NCI-H345 (cell line): Measurements from ENCODE around the gene PNPLA7.
A peak's percentile ranks its signal among the peaks of the same experiment; 100 is the strongest.
"Not testable (repeated sequence)": the region's sequence is repeated elsewhere in the genome, so short reads cannot be mapped to it uniquely, and the experiment has no call there.

Source experiments
- DNase-seq: peaks from one replicate; lab custom pipeline; 2025; lab: John Stamatoyannopoulos, UW

PNPLA7 gene

GRCh38 chr9:137513801-137514570 is 36.2 kb downstream of the PNPLA7 start:
- DNase-seq: not testable (repeated sequence)

GRCh38 chr9:137513136-137513535 is 37.1 kb downstream of the PNPLA7 start:
- DNase-seq: not testable (repeated sequence)

- no peak for DNase-seq
These were observed 38.3 kb downstream of the PNPLA7 start for GRCh38 chr9:137511758-137512463.

- not testable (repeated sequence) for DNase-seq
These were observed 39.1 kb downstream of the PNPLA7 start for GRCh38 chr9:137511126-137511525.

GRCh38 chr9:137509198-137509597 is 41.0 kb downstream of the PNPLA7 start:
- no peak for DNase-seq

- no peak for DNase-seq
These were observed 43.5 kb downstream of the PNPLA7 start for GRCh38 chr9:137506702-137507171.

- DNase-seq: no peak
These were observed 43.9 kb downstream of the PNPLA7 start for GRCh38 chr9:137506274-137506673.

- no peak for DNase-seq
These were observed 44.6 kb downstream of the PNPLA7 start for GRCh38 chr9:137505421-137506140.

GRCh38 chr9:137504432-137504777 is 45.8 kb downstream of the PNPLA7 start:
- DNase-seq: peak; percentile 15

GRCh38 chr9:137502008-137502911 is 47.9 kb downstream of the PNPLA7 start:
- peak; percentile 35 for DNase-seq

- no peak for DNase-seq
These were observed 48.7 kb downstream of the PNPLA7 start for GRCh38 chr9:137501457-137501856.

- no peak for DNase-seq
These were observed 49.4 kb downstream of the PNPLA7 start for GRCh38 chr9:137500666-137501397.

GRCh38 chr9:137499858-137500661 is 50.1 kb downstream of the PNPLA7 start:
- DNase-seq: no peak

- DNase-seq: no peak
These were observed 50.8 kb downstream of the PNPLA7 start for GRCh38 chr9:137499416-137499815.

GRCh38 chr9:137498720-137499150 is 51.5 kb downstream of the PNPLA7 start:
- no peak for DNase-seq

GRCh38 chr9:137497921-137498719 is 52.1 kb downstream of the PNPLA7 start:
- DNase-seq: no peak

GRCh38 chr9:137496601-137497375 is 53.4 kb downstream of the PNPLA7 start:
- no peak for DNase-seq
